Fibroblast of skin of left quadriceps (primary cell): ENCODE measurements around the gene KCNAB2.
"Not testable (repeated sequence)": the region's sequence is repeated elsewhere in the genome, so short reads cannot be mapped to it uniquely, and the experiment has no call there.

Experiments used
- DNase-seq, 2 experiments: peaks; one replicate each; pipeline ENCODE4 v3.0.0-alpha.2; 2013; ENCODE audit warnings: low read depth in 2 of 2

Gene KCNAB2

GRCh38 chr1:6010554-6010953 is 35.1 kb upstream of the KCNAB2 start:
- no peak for DNase-seq

GRCh38 chr1:6011161-6011945 is 34.3 kb upstream of the KCNAB2 start:
- DNase-seq: no peak

- DNase-seq: no peak
Measured at GRCh38 chr1:6011946-6012258, 33.8 kb upstream of the KCNAB2 start.

- no peak for DNase-seq
Measured at GRCh38 chr1:6012529-6013318, 33.0 kb upstream of the KCNAB2 start.

GRCh38 chr1:6013491-6013890 is 32.2 kb upstream of the KCNAB2 start:
- no peak for DNase-seq

GRCh38 chr1:6014130-6014999 is 31.3 kb upstream of the KCNAB2 start:
- no peak for DNase-seq

- DNase-seq: peak in 1 of 2 experiments; percentile 33
Measured at GRCh38 chr1:6016191-6016865, 29.4 kb upstream of the KCNAB2 start.

- not testable (repeated sequence) for DNase-seq
Measured at GRCh38 chr1:6017654-6018053, 28.0 kb upstream of the KCNAB2 start.

GRCh38 chr1:6019166-6019845 is 26.4 kb upstream of the KCNAB2 start:
- DNase-seq: no peak

GRCh38 chr1:6022193-6022592 is 23.5 kb upstream of the KCNAB2 start:
- no peak for DNase-seq

GRCh38 chr1:6023346-6023745 is 22.3 kb upstream of the KCNAB2 start:
- DNase-seq: no peak

GRCh38 chr1:6024376-6024775 is 21.3 kb upstream of the KCNAB2 start:
- DNase-seq: no peak

GRCh38 chr1:6025269-6026094 is 20.2 kb upstream of the KCNAB2 start:
- no peak for DNase-seq

- peak in 1 of 2 experiments; percentile 14 for DNase-seq
Measured at GRCh38 chr1:6026095-6026809, 19.4 kb upstream of the KCNAB2 start.

GRCh38 chr1:6027591-6027990 is 18.1 kb upstream of the KCNAB2 start:
- DNase-seq: no peak

- no peak for DNase-seq
Measured at GRCh38 chr1:6028042-6028850, 17.4 kb upstream of the KCNAB2 start.

- no peak for DNase-seq
Measured at GRCh38 chr1:6029351-6029750, 16.3 kb upstream of the KCNAB2 start.

- DNase-seq: no peak
Measured at GRCh38 chr1:6030132-6030531, 15.6 kb upstream of the KCNAB2 start.
